Islet precursor cell (in vitro differentiated cells): ENCODE results near the gene CST4.
"Not testable (repeated sequence)": the region's sequence is repeated elsewhere in the genome, so short reads cannot be mapped to it uniquely, and the experiment has no call there.

Experiments
- DNase-seq: peaks from one replicate; pipeline ENCODE4 v3.0.0-alpha.2; 2018

Gene CST4

GRCh38 chr20:23659610-23659988 lies 29.2 kb downstream of the CST4 start:
- not testable (repeated sequence) for DNase-seq

GRCh38 chr20:23658989-23659609 lies 29.7 kb downstream of the CST4 start:
- no peak for DNase-seq

- DNase-seq = no peak
Observed at GRCh38 chr20:23658336-23658735, 30.5 kb downstream of the CST4 start.

GRCh38 chr20:23657202-23657601 lies 31.6 kb downstream of the CST4 start:
- DNase-seq = no peak

GRCh38 chr20:23656372-23656771 lies 32.5 kb downstream of the CST4 start:
- DNase-seq = no peak

- no peak for DNase-seq
Observed at GRCh38 chr20:23655491-23656211, 33.2 kb downstream of the CST4 start.

GRCh38 chr20:23654717-23655116 lies 34.1 kb downstream of the CST4 start:
- DNase-seq = no peak

- DNase-seq = no peak
Observed at GRCh38 chr20:23654000-23654399, 34.8 kb downstream of the CST4 start.

GRCh38 chr20:23653400-23653938 lies 35.4 kb downstream of the CST4 start:
- DNase-seq = no peak

- DNase-seq = peak; percentile 29
Observed at GRCh38 chr20:23652926-23653325, 35.9 kb downstream of the CST4 start.

GRCh38 chr20:23652371-23652770 lies 36.5 kb downstream of the CST4 start:
- no peak for DNase-seq

GRCh38 chr20:23651117-23651516 lies 37.7 kb downstream of the CST4 start:
- DNase-seq = no peak

GRCh38 chr20:23649830-23650417 lies 38.9 kb downstream of the CST4 start:
- no peak for DNase-seq

GRCh38 chr20:23649242-23649641 lies 39.6 kb downstream of the CST4 start:
- DNase-seq = no peak

GRCh38 chr20:23647346-23647745 lies 41.5 kb downstream of the CST4 start:
- no peak for DNase-seq

GRCh38 chr20:23646106-23646873 lies 42.5 kb downstream of the CST4 start:
- no peak for DNase-seq

GRCh38 chr20:23645575-23645974 lies 43.3 kb downstream of the CST4 start:
- DNase-seq = no peak

- no peak for DNase-seq
Observed at GRCh38 chr20:23644164-23644563, 44.7 kb downstream of the CST4 start.

- DNase-seq = no peak
Observed at GRCh38 chr20:23643659-23644058, 45.2 kb downstream of the CST4 start.

GRCh38 chr20:23641936-23642751 lies 46.7 kb downstream of the CST4 start:
- DNase-seq = peak; percentile 94

GRCh38 chr20:23640671-23641667 lies 47.9 kb downstream of the CST4 start:
- no peak for DNase-seq
